SKM-1 (cell line): ENCODE data around the gene PTPN14.
"Not testable (repeated sequence)": the region's sequence is repeated elsewhere in the genome, so short reads cannot be mapped to it uniquely, and the experiment has no call there.

Experiments used
- DNase-seq: peaks from one replicate; lab custom pipeline; 2025; ENCODE audit not compliant: unreplicated experiment; lab: John Stamatoyannopoulos, UW

The PTPN14 gene

DNA sequence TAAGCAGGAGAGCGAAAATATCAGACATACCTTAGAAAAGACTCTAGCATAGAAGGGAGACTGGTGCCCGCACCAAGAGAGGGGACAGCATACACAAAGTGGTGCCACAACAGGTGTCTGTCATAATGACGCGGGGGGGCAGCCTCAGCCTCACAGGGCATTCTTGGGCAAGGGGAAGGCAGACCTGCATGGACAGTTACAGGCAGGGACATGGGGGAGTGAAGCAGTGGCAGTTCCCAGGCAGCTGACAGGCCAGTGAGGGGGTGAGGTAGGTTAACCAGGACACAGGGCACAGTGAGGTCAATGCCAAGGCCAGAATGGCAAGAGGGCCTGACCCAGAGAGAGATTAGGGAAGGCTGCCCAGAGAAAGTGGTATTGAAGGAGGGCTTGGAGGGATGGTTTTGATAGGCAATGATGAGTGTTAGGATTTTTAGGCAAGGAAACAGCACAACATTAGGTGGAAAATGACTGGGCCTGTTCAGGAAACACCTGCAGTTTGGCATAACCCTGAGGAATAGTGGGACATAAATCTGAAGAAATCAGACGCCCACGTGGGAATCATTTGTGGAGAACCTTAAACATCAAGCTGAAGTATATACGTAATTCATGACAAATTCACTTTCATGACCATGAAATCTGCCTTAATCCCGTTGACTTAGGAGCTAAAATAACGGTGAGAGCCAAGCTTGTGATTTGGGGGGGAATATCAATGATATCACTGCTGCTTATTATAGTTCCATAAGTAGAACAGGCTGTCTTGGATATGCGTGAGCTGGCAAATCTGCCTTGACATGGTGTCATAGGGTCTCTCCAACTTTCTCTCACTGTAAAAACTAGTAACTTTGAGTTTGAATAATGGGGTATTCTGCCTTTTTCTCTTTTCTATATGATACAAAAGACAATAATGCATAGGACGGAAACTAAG, 8.9 kb downstream of the PTPN14 start:
- DNase-seq = no peak

DNA sequence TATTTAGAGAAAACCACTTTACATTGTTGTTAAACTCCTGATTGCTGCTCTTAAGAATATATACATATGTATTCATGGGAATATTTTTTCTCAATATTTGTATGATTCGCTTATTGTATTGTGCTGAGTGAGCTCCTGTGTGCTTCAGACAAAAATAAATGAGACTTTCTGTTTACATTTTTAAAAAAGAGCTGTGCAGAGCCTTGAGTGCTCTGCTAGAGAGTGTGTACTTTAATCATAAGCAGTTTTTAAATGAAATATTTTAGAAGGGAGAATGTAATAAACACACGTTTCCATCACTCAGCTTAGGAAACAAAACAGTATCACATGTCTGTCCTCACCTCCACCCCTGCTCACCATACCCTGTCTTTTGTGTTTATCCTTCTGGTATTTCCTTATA, 9.7 kb downstream of the PTPN14 start:
- DNase-seq = no peak

DNA sequence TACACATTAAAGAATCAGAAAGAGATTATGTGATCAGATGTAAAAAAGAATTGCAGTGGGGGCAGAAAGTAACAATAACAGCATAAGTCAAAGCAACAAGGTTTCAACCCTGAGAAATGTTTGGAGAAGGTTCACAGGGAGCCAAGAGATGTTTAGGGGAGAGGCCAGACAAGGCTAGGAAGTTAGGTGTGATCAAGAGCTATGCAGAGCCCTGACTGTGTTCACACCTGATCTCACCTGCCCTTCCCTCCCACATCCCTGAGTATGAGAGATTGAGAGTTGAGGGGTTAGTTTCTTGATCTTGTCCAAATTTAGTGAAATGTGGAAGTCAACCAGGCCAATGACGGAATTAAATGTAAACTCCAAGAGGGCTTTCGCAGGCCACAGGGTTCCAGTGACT, 10.2 kb downstream of the PTPN14 start:
- no peak for DNase-seq

DNA sequence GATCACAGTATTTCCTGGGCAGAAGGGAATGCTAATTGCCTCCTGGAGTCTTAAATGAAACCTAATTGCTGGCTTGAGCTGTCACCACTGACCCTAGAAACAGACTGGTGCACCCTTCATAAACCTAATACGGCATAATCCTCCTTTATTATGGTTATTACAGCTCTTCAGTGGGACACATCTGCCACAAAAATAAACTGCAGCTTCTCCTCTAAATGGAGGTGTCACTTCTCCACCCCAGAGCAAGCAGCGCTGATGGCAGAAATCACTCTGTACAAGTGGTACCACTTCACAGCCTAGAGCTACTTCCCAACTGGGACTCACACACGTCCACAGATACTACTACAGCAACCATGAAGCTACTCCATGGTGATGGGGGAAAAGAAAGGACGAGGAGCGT, 11.1 kb downstream of the PTPN14 start:
- no peak for DNase-seq

- no peak for DNase-seq
Observed at GRCh38 chr1:214538496-214538895, 12.9 kb downstream of the PTPN14 start.

GRCh38 chr1:214537872-214538473, 13.4 kb downstream of the PTPN14 start:
- no peak for DNase-seq

GRCh38 chr1:214537219-214537618, 14.2 kb downstream of the PTPN14 start:
- DNase-seq = no peak

DNA sequence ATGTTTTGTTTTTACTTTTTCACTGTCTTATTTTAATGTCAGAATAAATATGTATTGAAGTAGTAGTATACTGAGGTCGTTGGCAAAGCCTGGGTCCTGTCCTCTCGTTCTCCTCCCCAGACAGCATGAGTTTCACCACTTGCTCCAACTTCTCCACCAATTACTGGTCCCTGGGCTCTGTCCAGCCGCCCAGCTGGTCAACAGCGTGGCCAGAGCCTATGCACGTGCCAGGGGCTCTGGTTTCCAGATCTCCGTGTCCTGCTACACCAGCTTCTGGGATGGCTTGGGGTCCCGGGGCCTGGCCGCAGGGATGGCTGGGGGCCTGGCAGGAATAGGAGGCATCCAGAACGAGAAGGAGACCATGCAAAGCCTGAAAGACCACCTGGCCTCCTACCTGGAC, 19.3 kb downstream of the PTPN14 start:
- DNase-seq = no peak

- no peak for DNase-seq
Observed at GRCh38 chr1:214525535-214526019, 25.8 kb downstream of the PTPN14 start.

- no peak for DNase-seq
Observed at GRCh38 chr1:214524824-214525223, 26.6 kb downstream of the PTPN14 start.

- DNase-seq = no peak
Observed at GRCh38 chr1:214523124-214523824, 28.1 kb downstream of the PTPN14 start.

DNA sequence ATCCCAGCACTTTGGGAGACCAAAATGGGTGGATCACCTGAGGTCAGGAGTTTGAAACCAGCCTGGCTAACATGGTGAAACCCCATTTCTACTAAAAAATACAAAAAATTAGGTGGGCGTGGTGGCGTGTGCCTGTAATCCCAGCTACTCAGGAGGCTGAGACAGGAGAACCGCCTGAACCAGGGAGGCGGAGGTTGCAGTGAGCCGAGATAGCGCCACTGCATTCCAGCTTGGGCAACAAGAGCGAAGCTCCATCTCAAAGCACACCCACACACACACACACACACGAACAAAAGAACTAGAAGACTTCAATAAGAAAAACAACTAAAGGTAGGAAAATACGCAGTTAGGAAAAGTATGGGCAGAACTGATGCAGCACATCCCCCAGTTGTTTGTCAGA, 29.9 kb downstream of the PTPN14 start:
- not testable (repeated sequence) for DNase-seq

DNA sequence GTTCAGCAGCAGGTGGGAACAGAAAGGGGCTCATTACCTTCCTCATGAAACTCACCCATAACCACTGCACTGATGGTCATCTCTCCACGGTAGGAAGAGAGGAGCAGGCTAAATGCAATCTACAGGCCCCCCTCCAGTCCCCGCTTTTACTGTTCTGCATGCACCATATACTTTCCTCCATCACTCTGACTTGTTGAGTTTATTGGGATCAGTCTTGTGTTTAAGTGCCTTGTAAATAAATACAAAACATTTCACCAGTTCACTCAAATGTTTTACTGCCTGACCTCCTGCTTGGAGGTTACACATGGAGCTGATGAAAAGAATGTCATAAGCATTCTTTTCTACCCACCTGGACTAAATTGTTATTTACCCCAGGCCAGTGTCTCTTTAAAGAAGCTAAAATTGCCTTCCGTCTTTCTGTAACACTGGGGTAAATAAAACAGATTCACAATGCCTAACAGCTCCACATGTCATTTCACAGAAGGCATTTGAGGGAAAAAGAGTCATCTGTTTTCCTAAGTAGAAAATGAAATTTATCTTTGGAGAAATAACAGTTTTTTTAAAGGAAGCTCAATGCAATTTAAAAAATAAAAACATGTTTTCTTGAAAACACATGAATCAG, 30.7 kb downstream of the PTPN14 start:
- no peak for DNase-seq

DNA sequence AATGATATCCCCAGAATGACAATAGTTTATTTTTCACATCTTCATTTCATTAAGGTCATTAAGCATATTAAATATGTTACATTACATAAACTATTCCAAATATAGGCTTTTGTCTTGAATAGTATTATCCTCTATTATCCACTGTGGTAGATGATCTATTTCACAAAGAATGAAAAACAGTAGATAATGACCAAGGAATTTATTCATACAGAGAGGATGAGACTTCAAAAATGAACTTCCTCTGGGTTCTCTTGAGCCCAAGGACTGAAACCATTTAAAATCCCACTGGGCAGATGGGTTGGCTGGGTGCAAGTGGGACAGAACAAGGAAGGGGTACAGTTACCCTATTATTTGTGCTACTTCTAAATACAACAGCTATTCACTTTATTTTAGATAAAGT, 33.0 kb downstream of the PTPN14 start:
- no peak for DNase-seq

GRCh38 chr1:214516434-214517326, 34.7 kb downstream of the PTPN14 start:
- no peak for DNase-seq

DNA sequence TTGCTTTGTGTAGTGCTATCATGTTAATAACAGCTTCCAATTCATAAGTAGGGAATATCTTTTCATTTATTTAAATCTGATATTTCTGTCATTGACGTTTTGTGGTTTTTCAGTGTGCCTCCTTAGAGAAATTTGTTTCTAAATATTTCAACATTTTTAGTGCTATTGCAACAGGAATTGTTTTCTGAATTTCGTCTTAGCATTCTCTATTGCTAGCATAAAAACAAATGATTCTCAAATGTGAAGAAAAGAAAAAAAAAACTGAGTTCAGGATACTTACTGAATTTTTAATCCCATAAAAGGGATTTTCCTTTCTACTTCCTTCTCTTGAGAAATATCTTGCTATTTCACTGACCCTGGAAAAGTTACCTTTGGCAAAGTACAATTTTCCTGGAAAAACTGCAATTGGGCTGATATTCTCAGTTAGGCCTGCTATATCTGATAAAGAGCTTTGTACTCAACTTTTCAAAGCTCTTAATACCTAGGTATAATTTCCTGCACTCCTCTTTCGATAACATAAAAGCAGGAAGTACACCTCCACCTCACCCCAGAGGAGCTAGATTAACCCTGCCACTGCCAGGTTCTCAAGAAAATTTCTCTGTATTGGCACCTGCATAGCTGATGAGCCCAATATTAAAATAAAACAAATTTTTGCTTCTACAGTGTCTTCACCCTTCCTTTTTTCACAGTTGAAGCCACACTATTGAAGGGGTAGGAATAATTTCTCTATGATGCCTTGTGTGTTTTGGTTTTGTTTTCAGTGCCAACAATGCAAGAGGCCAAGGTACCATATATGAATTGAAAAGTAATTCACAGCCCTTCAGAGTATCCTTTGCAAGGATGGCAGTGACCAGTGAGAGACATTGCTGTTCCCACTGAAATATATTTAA, 35.6 kb downstream of the PTPN14 start:
- peak; percentile 14 for DNase-seq

- no peak for DNase-seq
Observed at GRCh38 chr1:214514819-214515383, 36.5 kb downstream of the PTPN14 start.

DNA sequence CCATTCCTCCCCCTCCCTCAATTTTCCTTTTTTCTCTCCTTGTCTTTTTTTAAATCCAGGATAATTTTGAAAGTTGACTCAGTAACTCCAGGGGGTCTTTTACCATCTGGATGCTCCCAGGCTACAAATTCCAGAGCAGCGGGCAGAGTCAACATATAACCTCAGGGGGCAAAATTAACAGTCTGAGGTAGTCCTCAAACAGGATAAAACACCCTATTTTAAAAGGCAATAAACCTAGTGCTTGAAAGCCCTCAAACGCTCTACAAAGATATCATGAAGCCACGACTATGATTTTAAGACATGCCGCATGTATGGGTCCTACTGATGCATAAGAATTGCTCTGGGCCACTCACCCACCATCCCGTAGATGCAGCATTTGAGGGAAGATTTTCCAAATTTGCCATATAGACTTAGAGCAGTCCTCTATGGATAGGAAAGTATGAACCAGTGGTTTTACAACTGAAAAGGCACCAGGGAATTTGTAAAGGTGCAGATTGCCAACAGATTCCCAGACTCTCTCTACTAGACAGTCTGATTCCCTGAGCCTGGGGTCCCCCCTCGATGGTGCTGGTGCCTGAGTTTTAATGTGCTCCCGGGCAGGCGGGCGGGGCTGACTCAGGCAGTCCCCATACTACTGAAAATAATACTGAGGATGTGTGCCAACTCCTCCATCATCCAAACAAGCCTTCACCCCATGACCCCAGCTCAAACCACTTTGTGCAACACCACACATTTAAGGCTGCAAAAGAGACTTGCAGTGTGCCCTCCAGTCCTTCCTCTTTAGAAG, 37.2 kb downstream of the PTPN14 start:
- peak; percentile 91 for DNase-seq
